Right lobe of liver (tissue), 4 donors: ENCODE measurements around the gene ULK2.

Source experiments
- CTCF ChIP-seq, 4 donors: fragments of 200-600 bp in 3 of 4; fragments of 450-650 bp in 1 of 4; IDR thresholded peaks; one replicate each; pipeline versions ENCODE4 v1.5.1 to v1.8.0; 2016 to 2022; ENCODE audit warnings: antibody characterized with exemption in 4 of 4, mild to moderate bottlenecking in 2 of 4
- POLR2A ChIP-seq: fragments of 450-650 bp; IDR thresholded peaks from one replicate; pipeline ENCODE4 v1.6.1; 2017; ENCODE audit warnings: antibody characterized with exemption, mild to moderate bottlenecking
- donor health status: DM: no; HTN: no; CAD: no.
- donor health status: DM: no; HTN: no; CAD: no.
- donor health status: DM: no; HTN: yes; CAD: no.

GRCh38 chr17:19770985-19771735 lies 96.6 kb downstream of the ULK2 start:
- no peak for TF ChIP-seq CTCF (IDR thresholded peaks at IDR 0.05)
- no peak for TF ChIP-seq POLR2A
